GM18870 (cell line): ENCODE results near the gene PLD4.
"Not testable (repeated sequence)": the region's sequence is repeated elsewhere in the genome, so short reads cannot be mapped to it uniquely, and the experiment has no call there.

Experiments
- ATAC-seq: cut with Tn5 transposase; IDR thresholded peaks from one replicate; pipeline ENCODE4 v1.9.1; 2021; ENCODE audit warnings: moderate library complexity; ENCODE audit not compliant: unreplicated experiment

The PLD4 gene

GRCh38 chr14:104898195-104898558 lies 26.5 kb upstream of the PLD4 start:
- no peak for ATAC-seq

- no peak for ATAC-seq
These were observed 25.7 kb upstream of the PLD4 start for GRCh38 chr14:104898870-104899510.

- no peak for ATAC-seq
These were observed 24.9 kb upstream of the PLD4 start for GRCh38 chr14:104899781-104900180.

GRCh38 chr14:104900639-104901512 lies 23.8 kb upstream of the PLD4 start:
- no peak for ATAC-seq

- no peak for ATAC-seq
These were observed 20.7 kb upstream of the PLD4 start for GRCh38 chr14:104903990-104904389.

GRCh38 chr14:104904650-104905578 lies 19.8 kb upstream of the PLD4 start:
- not testable (repeated sequence) for ATAC-seq

GRCh38 chr14:104905579-104905933 lies 19.1 kb upstream of the PLD4 start:
- ATAC-seq: not testable (repeated sequence)

- no peak for ATAC-seq
These were observed 16.4 kb upstream of the PLD4 start for GRCh38 chr14:104908303-104908702.

- ATAC-seq: no peak
These were observed 12.6 kb upstream of the PLD4 start for GRCh38 chr14:104912053-104912452.

- ATAC-seq: no peak
These were observed 11.2 kb upstream of the PLD4 start for GRCh38 chr14:104913435-104913834.

- ATAC-seq: no peak
These were observed 7.6 kb upstream of the PLD4 start for GRCh38 chr14:104917116-104917515.

- no peak for ATAC-seq
These were observed 6.7 kb upstream of the PLD4 start for GRCh38 chr14:104917993-104918392.

GRCh38 chr14:104919152-104919992 lies 5.3 kb upstream of the PLD4 start:
- ATAC-seq: not testable (repeated sequence)

GRCh38 chr14:104919993-104920315 lies 4.7 kb upstream of the PLD4 start:
- no peak for ATAC-seq

GRCh38 chr14:104923640-104924420 lies 849 bp upstream of the PLD4 start:
- no peak for ATAC-seq

- ATAC-seq: no peak
These were observed 655 bp downstream of the PLD4 start for GRCh38 chr14:104925214-104925854.

- no peak for ATAC-seq
These were observed 1.4 kb downstream of the PLD4 start for GRCh38 chr14:104925855-104926609.

GRCh38 chr14:104926619-104927431 lies 2.1 kb downstream of the PLD4 start:
- peak; percentile 89 for ATAC-seq
